GM18519 (cell line): ENCODE results near the gene PSD2.

Source experiments
- ATAC-seq: cut with Tn5 transposase; IDR thresholded peaks from one replicate; pipeline ENCODE4 v1.9.1; 2021; ENCODE audit warnings: mild to moderate bottlenecking, moderate library complexity; ENCODE audit not compliant: unreplicated experiment, low FRiP score

PSD2 gene

GRCh38 chr5:139852696-139853095 is 57.1 kb downstream of the PSD2 start:
- ATAC-seq = no peak

- ATAC-seq = no peak
Observed at GRCh38 chr5:139854029-139854605, 58.5 kb downstream of the PSD2 start.

GRCh38 chr5:139854953-139855352 is 59.3 kb downstream of the PSD2 start:
- ATAC-seq = no peak

GRCh38 chr5:139855451-139855850 is 59.8 kb downstream of the PSD2 start:
- ATAC-seq = no peak

GRCh38 chr5:139855946-139856540 is 60.4 kb downstream of the PSD2 start:
- no peak for ATAC-seq

- no peak for ATAC-seq
Observed at GRCh38 chr5:139856714-139857113, 61.1 kb downstream of the PSD2 start.

GRCh38 chr5:139859013-139859412 is 63.4 kb downstream of the PSD2 start:
- ATAC-seq = no peak

GRCh38 chr5:139861021-139861888 is 65.6 kb downstream of the PSD2 start:
- no peak for ATAC-seq

- ATAC-seq = no peak
Observed at GRCh38 chr5:139861889-139862207, 66.2 kb downstream of the PSD2 start.

- no peak for ATAC-seq
Observed at GRCh38 chr5:139862313-139862712, 66.7 kb downstream of the PSD2 start.

GRCh38 chr5:139862803-139863202 is 67.2 kb downstream of the PSD2 start:
- ATAC-seq = no peak

- ATAC-seq = no peak
Observed at GRCh38 chr5:139863361-139863760, 67.8 kb downstream of the PSD2 start.

- no peak for ATAC-seq
Observed at GRCh38 chr5:139863855-139864558, 68.4 kb downstream of the PSD2 start.

- no peak for ATAC-seq
Observed at GRCh38 chr5:139864716-139865483, 69.3 kb downstream of the PSD2 start.

GRCh38 chr5:139867109-139867508 is 71.5 kb downstream of the PSD2 start:
- ATAC-seq = no peak

- ATAC-seq = no peak
Observed at GRCh38 chr5:139867581-139867980, 72.0 kb downstream of the PSD2 start.

GRCh38 chr5:139869042-139869790 is 73.6 kb downstream of the PSD2 start:
- ATAC-seq = no peak

- ATAC-seq = no peak
Observed at GRCh38 chr5:139870677-139871076, 75.1 kb downstream of the PSD2 start.

- no peak for ATAC-seq
Observed at GRCh38 chr5:139871614-139872013, 76.0 kb downstream of the PSD2 start.
